DOHH2 (cell line): ENCODE measurements around the gene KCNIP1.

Experiments
- EZH2phosphoT487 ChIP-seq: fragments of 200-600 bp; sonication (generic); IDR thresholded peaks from 2 replicates; pipeline ENCODE4 v1.6.1; 2017; ENCODE audit warnings: borderline replicate concordance, mild to moderate bottlenecking, antibody characterized with exemption, low read length, moderate library complexity, mixed read lengths
- TF ChIP-seq, protein P1 (sequence below): fragments of 200-600 bp; sonication (generic); IDR thresholded peaks from one replicate; pipeline ENCODE4 v1.5.1; 2014; ENCODE audit warnings: antibody characterized with exemption, mild to moderate bottlenecking, low read depth, low read length; ENCODE audit not compliant: poor library complexity, severe bottlenecking

DNA sequence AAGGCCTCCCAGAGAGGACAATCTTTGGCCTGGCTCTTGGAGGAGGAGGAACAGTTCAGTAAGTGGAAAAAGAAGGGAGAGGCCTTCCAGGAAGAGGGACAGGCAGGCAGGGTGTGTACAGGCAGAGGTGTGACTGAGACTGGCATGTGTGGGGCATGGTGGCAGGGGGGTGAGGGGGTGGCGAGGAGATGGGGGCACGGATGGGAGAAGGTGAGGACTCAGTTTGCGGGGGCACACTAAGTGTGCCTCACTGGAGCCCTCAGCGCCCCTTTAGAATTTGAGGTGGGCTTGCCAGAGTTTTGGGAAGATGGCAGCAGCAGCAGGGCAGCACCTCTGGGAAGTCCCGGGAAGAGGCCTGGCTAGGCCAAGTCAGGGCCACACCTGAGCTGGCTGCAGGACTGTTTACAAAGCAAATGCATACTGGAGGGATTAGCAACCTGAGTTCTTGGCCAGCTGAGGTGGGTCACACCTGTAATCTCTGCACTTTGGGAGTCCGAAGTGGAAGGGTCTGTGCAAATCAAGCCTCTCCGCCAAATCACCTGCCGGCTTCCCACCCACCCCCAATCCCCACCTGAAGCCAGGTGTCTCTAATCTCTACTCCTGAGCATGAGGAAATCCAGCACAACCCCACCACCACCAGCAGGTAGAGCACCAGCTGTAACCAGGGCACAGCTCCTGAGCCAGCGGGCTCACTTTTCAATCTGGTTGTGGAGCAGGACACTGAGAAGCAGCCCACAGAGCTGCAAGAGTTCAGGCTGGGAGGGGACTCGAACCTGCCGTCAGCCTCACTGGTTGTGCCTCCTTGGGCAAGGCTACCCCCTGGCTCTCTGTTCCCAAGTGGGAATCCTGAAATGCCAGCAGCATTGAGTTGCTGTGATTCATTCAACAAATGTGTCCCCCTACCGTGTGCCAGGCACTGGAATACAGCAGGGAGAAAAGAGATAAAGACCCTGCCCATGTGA is 269.5 kb downstream of the KCNIP1 start:
- TF ChIP-seq, protein P1, sequence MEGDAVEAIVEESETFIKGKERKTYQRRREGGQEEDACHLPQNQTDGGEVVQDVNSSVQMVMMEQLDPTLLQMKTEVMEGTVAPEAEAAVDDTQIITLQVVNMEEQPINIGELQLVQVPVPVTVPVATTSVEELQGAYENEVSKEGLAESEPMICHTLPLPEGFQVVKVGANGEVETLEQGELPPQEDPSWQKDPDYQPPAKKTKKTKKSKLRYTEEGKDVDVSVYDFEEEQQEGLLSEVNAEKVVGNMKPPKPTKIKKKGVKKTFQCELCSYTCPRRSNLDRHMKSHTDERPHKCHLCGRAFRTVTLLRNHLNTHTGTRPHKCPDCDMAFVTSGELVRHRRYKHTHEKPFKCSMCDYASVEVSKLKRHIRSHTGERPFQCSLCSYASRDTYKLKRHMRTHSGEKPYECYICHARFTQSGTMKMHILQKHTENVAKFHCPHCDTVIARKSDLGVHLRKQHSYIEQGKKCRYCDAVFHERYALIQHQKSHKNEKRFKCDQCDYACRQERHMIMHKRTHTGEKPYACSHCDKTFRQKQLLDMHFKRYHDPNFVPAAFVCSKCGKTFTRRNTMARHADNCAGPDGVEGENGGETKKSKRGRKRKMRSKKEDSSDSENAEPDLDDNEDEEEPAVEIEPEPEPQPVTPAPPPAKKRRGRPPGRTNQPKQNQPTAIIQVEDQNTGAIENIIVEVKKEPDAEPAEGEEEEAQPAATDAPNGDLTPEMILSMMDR: no peak
- no peak for TF ChIP-seq EZH2phosphoT487
